Stimulated activated CD4-positive, alpha-beta T cell treated with anti-CD3 and anti-CD28 coated beads, Interleukin-1b, Interleukin-23, amount 100 ng/mL, for 1 hour (primary cell): ENCODE measurements around the gene TMEM35B.
"Not testable (repeated sequence)": the region's sequence is repeated elsewhere in the genome, so short reads cannot be mapped to it uniquely, and the experiment has no call there.

Source experiments
- DNase-seq, 2 donors: peaks; one replicate each; pipeline ENCODE4 v3.0.0-alpha.2; 2020; ENCODE audit warnings: low read depth in 2 of 2

The TMEM35B gene

GRCh38 chr1:34976384-34977209 is 8.6 kb downstream of the TMEM35B start:
- DNase-seq: no peak

DNA sequence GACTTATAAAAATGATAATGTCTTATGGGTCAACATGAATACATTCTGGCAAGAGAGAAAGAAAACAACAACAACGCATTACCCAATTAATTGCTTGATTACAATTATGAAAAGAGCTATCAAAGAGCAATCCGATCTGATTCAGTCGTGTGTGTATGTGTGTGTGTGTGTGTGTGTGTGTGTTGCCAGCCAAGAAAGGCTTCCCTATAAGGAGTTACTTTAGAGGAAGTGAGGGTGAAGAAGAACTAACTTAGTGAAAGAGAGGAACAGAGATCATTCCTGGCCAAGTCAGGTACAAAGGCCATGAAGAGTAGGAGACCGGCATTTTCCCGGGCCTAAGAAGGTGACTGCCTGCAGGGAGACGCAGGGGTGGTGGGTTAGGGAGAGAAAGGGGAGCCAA is 9.4 kb downstream of the TMEM35B start:
- DNase-seq: no peak

DNA sequence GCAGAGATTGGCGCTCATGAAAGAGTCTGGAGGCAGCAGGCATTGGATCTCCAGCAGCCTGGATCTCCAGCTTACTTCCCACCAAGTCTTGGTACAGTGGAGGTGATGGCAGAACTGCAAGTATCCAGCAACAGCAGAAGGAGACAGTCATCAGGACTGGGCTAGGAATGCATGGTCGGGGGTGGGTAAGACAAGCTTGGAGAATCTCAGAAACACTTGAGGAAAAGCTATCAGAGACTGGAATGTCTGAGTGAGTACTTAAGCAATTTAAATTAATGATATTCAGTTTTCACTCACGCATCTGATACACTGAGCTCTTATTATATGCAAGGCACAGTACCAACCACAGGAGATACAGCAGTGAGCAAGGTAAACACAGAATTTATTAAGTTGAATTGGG is 9.8 kb downstream of the TMEM35B start:
- no peak for DNase-seq

- no peak for DNase-seq
Measured at GRCh38 chr1:34974626-34975025, 10.5 kb downstream of the TMEM35B start.

DNA sequence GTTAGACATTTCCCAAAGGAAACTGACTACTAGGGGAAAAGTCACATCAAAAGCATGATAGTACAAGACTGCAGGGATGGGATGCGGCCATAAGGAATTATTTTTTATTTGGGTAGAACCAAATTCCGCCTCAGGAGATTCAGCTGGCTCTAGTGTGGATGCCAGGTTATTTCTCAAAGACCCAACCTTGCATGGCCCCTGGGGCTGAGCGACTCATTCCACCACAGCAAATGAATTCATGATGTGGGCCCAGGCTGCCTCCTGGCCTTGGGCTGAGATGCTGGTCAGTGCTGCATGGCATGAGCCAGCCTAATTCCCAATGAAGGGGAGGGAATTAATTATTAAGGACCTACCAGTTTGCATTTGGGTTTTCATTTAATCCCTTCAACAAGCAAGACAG is 11.8 kb downstream of the TMEM35B start:
- DNase-seq: no peak

- DNase-seq: no peak
Measured at GRCh38 chr1:34970829-34971228, 14.3 kb downstream of the TMEM35B start.

DNA sequence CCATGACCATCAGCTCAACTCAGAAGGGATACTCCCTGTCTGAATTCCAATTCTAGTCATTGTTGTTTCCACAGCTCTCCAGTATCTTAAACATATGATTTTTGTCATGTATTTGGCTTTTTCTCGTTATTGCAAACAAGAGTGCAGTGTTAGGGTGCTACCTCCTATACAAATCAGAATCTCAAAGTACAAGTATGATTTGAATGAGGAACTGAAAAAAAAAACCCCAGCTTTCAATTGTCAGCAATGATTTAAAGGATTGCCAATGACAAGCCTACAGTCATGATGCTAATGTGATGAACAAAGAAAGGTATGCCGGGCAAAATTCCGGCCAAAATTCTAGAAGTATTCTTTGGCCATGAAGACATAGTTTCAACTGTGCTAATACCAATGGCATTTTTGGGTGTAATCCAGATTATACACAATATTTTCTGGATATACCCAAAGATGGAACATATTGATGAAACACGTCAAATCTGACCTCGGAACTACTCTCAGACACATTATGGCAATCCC is 14.9 kb downstream of the TMEM35B start:
- DNase-seq: no peak

GRCh38 chr1:34968297-34968696 is 16.9 kb downstream of the TMEM35B start:
- DNase-seq: not testable (repeated sequence)

- DNase-seq: not testable (repeated sequence)
Measured at GRCh38 chr1:34967672-34968071, 17.5 kb downstream of the TMEM35B start.

- DNase-seq: no peak
Measured at GRCh38 chr1:34965597-34965996, 19.6 kb downstream of the TMEM35B start.

GRCh38 chr1:34950428-34950827 is 34.7 kb downstream of the TMEM35B start:
- no peak for DNase-seq

GRCh38 chr1:34948739-34949138 is 36.4 kb downstream of the TMEM35B start:
- not testable (repeated sequence) for DNase-seq

DNA sequence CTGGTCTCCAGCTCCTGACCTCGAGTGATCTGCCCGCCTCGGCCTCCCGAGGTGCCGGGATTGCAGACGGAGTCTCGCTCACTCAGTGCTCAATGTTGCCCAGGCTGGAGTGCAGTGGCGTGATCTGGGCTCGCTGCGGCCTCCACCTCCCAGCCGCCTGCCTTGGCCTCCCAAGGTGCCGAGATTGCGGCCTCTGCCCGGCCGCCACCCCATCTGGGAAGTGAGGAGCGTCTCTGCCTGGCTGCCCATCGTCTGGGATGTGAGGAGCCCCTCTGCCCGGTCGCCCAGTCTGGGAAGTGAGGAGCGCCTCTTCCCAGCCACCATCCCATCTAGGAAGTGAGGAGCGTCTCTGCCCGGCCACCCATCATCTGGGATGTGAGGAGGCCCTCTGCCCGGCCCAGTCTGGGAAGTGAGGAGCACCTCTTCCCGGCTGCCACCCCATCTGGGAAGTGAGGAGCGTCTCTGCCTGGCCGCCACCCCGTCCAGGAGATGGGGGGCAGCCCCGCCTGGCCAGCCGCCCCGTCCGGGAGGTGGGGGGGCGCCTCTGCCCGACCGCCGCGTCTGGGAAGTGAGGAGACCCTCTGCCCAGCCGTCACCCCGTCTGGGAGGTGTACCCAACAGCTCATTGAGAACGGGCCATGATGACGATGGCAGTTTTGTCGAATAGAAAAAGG is 37.4 kb downstream of the TMEM35B start:
- not testable (repeated sequence) for DNase-seq

GRCh38 chr1:34946211-34946610 is 38.9 kb downstream of the TMEM35B start:
- no peak for DNase-seq

DNA sequence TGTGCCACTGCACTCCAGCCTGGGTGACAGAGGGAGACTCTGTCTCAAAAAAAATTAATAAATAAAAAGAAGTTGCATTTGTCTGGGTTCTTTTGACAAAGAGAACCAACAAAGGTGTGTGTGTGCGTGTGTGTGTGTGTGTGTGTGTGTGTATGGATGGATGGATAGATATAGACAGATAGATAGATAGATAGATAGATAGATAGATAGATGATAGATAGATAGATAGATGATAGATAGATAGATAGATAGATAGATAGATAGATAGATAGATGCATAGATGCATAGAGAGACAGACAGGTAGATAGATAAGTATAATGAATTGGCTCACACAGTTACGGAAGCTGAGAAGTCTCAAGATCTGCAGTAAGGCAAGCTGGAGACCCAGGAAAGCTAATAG is 43.3 kb downstream of the TMEM35B start:
- DNase-seq: not testable (repeated sequence)
